Duodenal mucosa (tissue), 2 donors: Measurements from ENCODE around the gene HCN4.

Source experiments
- H3K27ac ChIP-seq: one replicate; pipeline ENCODE4 v1.7.0; 2013; ENCODE audit warnings: low read depth, low read length
- H3K27me3 ChIP-seq, 2 donors: one replicate each; pipeline ENCODE4 v1.7.0; 2013; ENCODE audit warnings: low read length in 2 of 2, control low read depth in 1 of 2; ENCODE audit not compliant: insufficient read depth in 2 of 2, control insufficient read depth in 1 of 2
- H3K36me3 ChIP-seq, 2 donors: one replicate each; pipeline ENCODE4 v1.7.0; 2013; ENCODE audit warnings: low read length in 2 of 2, control low read depth in 1 of 2; ENCODE audit not compliant: insufficient read depth in 2 of 2, control insufficient read depth in 1 of 2
- H3K4me1 ChIP-seq, 2 donors: one replicate each; pipeline ENCODE4 v1.7.0; 2013; ENCODE audit warnings: low read length in 2 of 2, control low read depth in 1 of 2; ENCODE audit not compliant: insufficient read depth in 2 of 2, control insufficient read depth in 1 of 2
- H3K4me3 ChIP-seq, 2 donors: one replicate each; pipeline ENCODE4 v1.7.0; 2013; ENCODE audit warnings: low read length in 2 of 2, low read depth in 1 of 2
- H3K9ac ChIP-seq, 2 donors: one replicate each; pipeline ENCODE4 v1.7.0; 2013; ENCODE audit warnings: low read length in 2 of 2, low read depth in 1 of 2
- H3K9me3 ChIP-seq, 2 donors: one replicate each; pipeline ENCODE4 v1.7.0; 2013; ENCODE audit warnings: low read length in 2 of 2, control low read depth in 1 of 2; ENCODE audit not compliant: control insufficient read depth in 1 of 2

The HCN4 gene

GRCh38 chr15:73382115-73382514 is 13.4 kb upstream of the HCN4 start:
- Histone ChIP-seq H3K27me3 (peaks cover 4 to 10% of the 10 kb centered on the region in 2 donors), H3K4me1 (no peaks in the 10 kb centered on the region), H3K4me3 (no peak overlapping the region), H3K36me3 (no peaks in the 10 kb centered on the region), H3K9ac (no peak overlapping the region), H3K9me3 (peaks cover 3 to 7% of the 10 kb centered on the region in 2 donors), H3K27ac (no peak overlapping the region)

GRCh38 chr15:73380661-73381060 is 11.9 kb upstream of the HCN4 start:
- H3K27ac ChIP-seq: no peak overlapping the region
- no peak overlapping the region for H3K4me3 ChIP-seq
- no peaks in the 10 kb centered on the region for H3K36me3 ChIP-seq
- H3K9me3 ChIP-seq: peaks cover 3 to 7% of the 10 kb centered on the region in 2 donors
- no peaks in the 10 kb centered on the region for H3K4me1 ChIP-seq
- peaks cover under 1 to 8% of the 10 kb centered on the region in 2 donors for H3K27me3 ChIP-seq
- no peak overlapping the region for H3K9ac ChIP-seq

- Histone ChIP-seq H3K9ac (no peak overlapping the region), H3K4me3 (no peak overlapping the region), H3K36me3 (no peaks in the 10 kb centered on the region), H3K4me1 (peaks cover 0 to 7% of the 10 kb centered on the region in 2 donors), H3K27me3 (peaks cover 0 to 4% of the 10 kb centered on the region in 2 donors), H3K27ac (no peak overlapping the region), H3K9me3 (peaks cover under 1 to 7% of the 10 kb centered on the region in 2 donors)
Observed at GRCh38 chr15:73378089-73378488, 9.3 kb upstream of the HCN4 start.

- H3K27me3 ChIP-seq: peaks cover 7 to 11% of the 10 kb centered on the region in 2 donors
- H3K4me1 ChIP-seq: peaks cover 0 to 7% of the 10 kb centered on the region in 2 donors
- peaks cover 0 to 6% of the 10 kb centered on the region in 2 donors for H3K9me3 ChIP-seq
- H3K4me3 ChIP-seq: no peak overlapping the region
- no peaks in the 10 kb centered on the region for H3K36me3 ChIP-seq
- no peak overlapping the region for H3K27ac ChIP-seq
- H3K9ac ChIP-seq: no peak overlapping the region
Observed at GRCh38 chr15:73375755-73376305, 7.1 kb upstream of the HCN4 start.

GRCh38 chr15:73375012-73375411 is 6.3 kb upstream of the HCN4 start:
- Histone ChIP-seq H3K4me1 (peaks cover 0 to 7% of the 10 kb centered on the region in 2 donors), H3K9ac (no peak overlapping the region), H3K4me3 (no peak overlapping the region), H3K27me3 (peaks cover 15 to 19% of the 10 kb centered on the region in 2 donors), H3K36me3 (no peaks in the 10 kb centered on the region), H3K9me3 (no peaks in the 10 kb centered on the region), H3K27ac (no peak overlapping the region)

- Histone ChIP-seq H3K4me1 (peaks cover 0 to 7% of the 10 kb centered on the region in 2 donors), H3K36me3 (no peaks in the 10 kb centered on the region), H3K27me3 (peaks cover 19 to 23% of the 10 kb centered on the region in 2 donors), H3K9me3 (no peaks in the 10 kb centered on the region), H3K9ac (no peak overlapping the region), H3K27ac (no peak overlapping the region), H3K4me3 (no peak overlapping the region)
Observed at GRCh38 chr15:73374604-73375003, 5.8 kb upstream of the HCN4 start.

- Histone ChIP-seq H3K4me1 (peaks cover 5 to 7% of the 10 kb centered on the region in 2 donors), H3K27me3 (peaks cover 27 to 31% of the 10 kb centered on the region in 2 donors), H3K27ac (no peak overlapping the region), H3K36me3 (no peaks in the 10 kb centered on the region), H3K4me3 (no peak overlapping the region), H3K9me3 (no peaks in the 10 kb centered on the region), H3K9ac (no peak overlapping the region)
Observed at GRCh38 chr15:73373221-73373620, 4.5 kb upstream of the HCN4 start.

- H3K27me3 ChIP-seq: peaks cover 34 to 36% of the 10 kb centered on the region in 2 donors
- H3K9me3 ChIP-seq: no peaks in the 10 kb centered on the region
- no peaks in the 10 kb centered on the region for H3K36me3 ChIP-seq
- H3K4me3 ChIP-seq: no peak overlapping the region
- no peak overlapping the region for H3K9ac ChIP-seq
- no peak overlapping the region for H3K27ac ChIP-seq
- H3K4me1 ChIP-seq: peaks cover 5 to 7% of the 10 kb centered on the region in 2 donors
Observed at GRCh38 chr15:73371812-73372211, 3.1 kb upstream of the HCN4 start.

GRCh38 chr15:73370151-73370550 is 1.4 kb upstream of the HCN4 start:
- Histone ChIP-seq H3K36me3 (no peaks in the 10 kb centered on the region), H3K4me1 (peaks cover 5 to 7% of the 10 kb centered on the region in 2 donors), H3K9ac (no peak overlapping the region), H3K27ac (no peak overlapping the region), H3K4me3 (no peak overlapping the region), H3K27me3 (peaks cover 38 to 52% of the 10 kb centered on the region in 2 donors), H3K9me3 (no peaks in the 10 kb centered on the region)

GRCh38 chr15:73369154-73369694 is 466 bp upstream of the HCN4 start:
- Histone ChIP-seq H3K4me1 (peaks cover 2 to 5% of the 10 kb centered on the region in 2 donors), H3K9ac (no peak overlapping the region), H3K27ac (no peak overlapping the region), H3K9me3 (no peaks in the 10 kb centered on the region), H3K27me3 (peaks cover 38 to 60% of the 10 kb centered on the region in 2 donors), H3K4me3 (peak overlapping the region in 1 of 2 donors; percentile 8), H3K36me3 (no peaks in the 10 kb centered on the region)
